Measurements from ENCODE around the gene DCHS1.

Gene DCHS1

DNA sequence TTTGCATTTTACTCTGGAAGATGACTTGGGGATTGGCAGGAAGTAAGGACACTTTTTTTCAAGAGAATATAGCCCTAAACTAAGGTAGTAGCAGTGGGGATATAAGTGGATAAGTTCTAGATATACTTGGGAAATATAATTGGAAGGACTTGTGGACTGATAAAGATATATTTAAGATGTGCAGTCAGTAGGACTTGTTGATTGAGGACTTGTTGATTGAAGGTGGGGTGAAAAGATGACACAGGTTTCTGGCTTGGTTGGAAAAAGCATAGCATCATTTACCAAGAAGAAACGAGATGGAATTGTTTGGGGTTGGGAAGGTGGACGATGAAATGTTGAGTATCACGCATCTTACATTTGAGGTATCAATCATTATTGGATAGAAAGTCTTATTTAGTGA, 42.1 kb downstream of the DCHS1 start:
- TF ChIP-seq, protein P1, sequence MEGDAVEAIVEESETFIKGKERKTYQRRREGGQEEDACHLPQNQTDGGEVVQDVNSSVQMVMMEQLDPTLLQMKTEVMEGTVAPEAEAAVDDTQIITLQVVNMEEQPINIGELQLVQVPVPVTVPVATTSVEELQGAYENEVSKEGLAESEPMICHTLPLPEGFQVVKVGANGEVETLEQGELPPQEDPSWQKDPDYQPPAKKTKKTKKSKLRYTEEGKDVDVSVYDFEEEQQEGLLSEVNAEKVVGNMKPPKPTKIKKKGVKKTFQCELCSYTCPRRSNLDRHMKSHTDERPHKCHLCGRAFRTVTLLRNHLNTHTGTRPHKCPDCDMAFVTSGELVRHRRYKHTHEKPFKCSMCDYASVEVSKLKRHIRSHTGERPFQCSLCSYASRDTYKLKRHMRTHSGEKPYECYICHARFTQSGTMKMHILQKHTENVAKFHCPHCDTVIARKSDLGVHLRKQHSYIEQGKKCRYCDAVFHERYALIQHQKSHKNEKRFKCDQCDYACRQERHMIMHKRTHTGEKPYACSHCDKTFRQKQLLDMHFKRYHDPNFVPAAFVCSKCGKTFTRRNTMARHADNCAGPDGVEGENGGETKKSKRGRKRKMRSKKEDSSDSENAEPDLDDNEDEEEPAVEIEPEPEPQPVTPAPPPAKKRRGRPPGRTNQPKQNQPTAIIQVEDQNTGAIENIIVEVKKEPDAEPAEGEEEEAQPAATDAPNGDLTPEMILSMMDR (IDR thresholded peaks at IDR 0.05; ENCODE audit: extremely low read depth, missing control alignments): no peak
- no peak for DNase-seq (ENCODE audit: low spot score)

DNA sequence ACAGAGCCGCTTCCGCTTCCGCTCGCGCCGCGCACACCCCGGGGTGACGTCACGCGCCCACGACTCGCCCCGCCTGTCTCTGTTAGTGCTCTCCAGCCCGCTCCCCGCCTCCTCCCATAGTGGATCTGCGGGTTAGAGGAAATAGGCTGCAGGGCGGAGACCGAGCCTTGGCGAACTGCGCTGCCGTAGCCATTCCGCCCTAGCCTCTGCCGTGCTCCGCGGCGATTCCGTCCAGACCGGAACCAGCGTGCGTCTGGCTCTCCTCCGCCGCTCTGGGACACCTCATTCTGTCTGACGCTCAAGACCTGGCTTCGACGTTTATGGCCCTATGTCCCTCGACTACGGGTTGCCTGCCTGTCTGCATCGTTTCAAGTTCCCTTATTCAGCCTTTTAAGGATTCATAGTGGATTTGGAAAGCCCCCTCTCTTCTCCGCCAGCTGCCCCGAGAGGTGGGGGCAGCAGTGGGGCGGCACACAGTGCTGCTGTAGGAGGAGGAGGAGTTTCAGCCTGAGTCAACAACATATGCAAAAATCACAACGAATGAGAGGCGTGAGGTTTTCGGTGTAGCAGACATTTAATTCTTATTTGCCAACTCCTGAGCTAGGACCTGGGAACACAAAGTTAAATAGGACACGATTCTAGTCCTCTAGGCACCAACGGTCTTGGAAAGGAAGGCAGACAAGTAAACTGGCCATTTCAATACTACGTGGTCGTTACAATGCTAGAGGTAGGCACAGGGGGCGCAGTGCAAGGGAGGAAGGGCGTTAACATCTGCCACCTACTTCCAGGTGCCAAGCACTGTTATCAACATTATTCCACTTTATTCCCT, 43.2 kb downstream of the DCHS1 start, which contains the start of gene TAF10:
TAF10 (minus strand) TSS at position 4 of the 829 bp plus-strand sequence. CDS start 27 bp downstream, outside the sequence.
- TF ChIP-seq, protein P1 (IDR thresholded peaks at IDR 0.05; ENCODE audit: extremely low read depth, missing control alignments): peak; percentile 32
- DNase-seq (ENCODE audit: low spot score): peak; percentile 91

DNA sequence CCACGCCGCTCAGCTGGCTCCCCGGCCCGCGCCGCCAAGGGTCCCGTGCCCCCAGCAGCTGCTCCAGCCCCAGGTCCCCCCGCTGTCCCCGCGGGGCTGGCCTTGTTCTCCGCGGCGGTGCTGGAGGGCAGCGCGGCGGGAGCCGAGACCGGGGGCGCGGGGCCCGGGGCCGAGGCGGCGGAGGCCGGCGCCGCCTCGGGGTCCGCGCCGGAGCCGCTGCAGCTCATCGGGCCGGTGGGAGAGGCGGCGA, 43.7 kb downstream of the DCHS1 start:
- no peak for DNase-seq (ENCODE audit: low spot score)
- TF ChIP-seq, protein P1 (IDR thresholded peaks at IDR 0.05; ENCODE audit: extremely low read depth, missing control alignments): no peak

DNA sequence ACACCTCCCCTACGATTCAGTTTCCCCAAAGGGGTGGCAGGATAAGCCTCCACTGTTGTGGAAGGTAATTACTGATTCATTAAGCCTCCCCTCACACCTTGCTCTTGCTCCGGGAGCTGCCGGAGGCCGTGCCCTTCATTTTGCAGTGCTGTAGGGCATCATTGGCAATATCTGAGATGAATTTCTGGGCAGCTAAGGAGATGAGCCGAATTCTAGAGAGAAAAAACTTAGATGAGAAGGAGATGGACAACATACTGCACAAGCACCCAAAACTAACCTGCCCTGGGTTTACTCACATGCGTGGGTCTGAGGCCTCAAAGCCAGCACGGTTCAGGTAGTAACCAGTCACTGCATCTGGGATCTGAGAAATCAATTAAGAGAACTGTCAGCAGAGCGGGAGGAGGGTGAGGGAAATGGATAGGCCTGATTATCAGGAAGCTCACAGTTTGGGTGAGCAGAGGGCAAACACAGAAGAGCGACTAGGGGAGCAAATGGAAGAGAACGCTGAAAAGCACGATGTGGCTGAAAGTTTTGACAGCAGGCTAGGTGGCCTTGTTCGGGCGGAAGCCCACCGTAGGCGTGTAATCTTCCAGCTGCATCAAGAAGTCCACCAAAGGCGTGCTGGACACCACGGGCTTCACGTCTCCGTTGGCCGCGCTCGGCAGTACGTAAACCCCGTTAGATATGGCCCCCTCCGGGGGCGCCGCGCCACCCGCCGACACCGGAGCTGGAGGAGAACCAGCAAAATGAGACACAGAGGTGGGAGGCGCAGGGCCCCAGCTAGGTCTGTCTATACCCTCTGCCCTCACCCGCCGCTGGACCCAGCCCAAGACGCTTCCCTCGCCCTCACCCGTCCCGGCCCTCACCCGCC, 44.3 kb downstream of the DCHS1 start:
- no peak for DNase-seq (ENCODE audit: low spot score)
- TF ChIP-seq, protein P1 (IDR thresholded peaks at IDR 0.05; ENCODE audit: extremely low read depth, missing control alignments): no peak

DNA sequence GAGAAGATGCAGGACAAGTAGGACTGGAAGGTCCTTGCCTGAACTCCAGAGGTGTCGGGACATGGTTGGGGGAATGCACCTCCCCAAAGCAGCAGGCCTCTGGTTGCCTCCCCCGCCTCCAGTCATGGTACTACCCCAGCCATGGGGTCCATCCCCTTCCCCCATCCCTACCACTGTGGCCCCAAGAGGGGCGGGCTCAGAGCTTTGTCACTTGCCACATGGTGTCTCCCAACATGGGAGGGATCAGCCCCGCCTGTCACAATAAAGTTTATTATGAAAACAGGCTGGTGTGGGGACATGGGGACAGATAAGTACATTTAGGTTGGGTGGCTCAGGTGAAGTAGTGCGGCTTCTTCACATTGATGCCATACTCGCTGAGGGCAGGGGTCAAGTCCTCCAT, 45.0 kb downstream of the DCHS1 start:
- TF ChIP-seq, protein P1 (IDR thresholded peaks at IDR 0.05; ENCODE audit: extremely low read depth, missing control alignments): no peak
- no peak for DNase-seq (ENCODE audit: low spot score)

DNA sequence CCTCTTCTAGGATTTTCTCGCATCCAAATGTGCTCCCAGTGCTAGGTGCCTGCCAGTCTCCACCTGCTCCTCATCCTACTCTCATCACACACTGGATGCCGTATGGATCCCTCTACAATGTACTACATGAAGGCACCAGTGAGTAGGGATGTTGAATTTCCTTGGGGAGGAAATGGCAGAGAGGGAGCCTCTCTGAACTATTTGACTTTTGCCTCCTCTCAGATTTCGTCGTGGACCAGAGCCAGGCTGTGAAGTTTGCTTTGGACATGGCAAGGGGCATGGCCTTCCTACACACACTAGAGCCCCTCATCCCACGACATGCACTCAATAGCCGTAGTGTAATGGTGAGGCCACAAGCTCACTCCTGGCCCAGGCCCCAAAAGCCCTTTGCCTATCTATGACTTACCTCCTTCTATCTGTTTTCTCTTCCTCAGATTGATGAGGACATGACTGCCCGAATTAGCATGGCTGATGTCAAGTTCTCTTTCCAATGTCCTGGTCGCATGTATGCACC, 46.0 kb downstream of the DCHS1 start:
- TF ChIP-seq, protein P1 (IDR thresholded peaks at IDR 0.05; ENCODE audit: extremely low read depth, missing control alignments): no peak
- no peak for DNase-seq (ENCODE audit: low spot score)

Measured in GM20000 (cell line).